OCI-LY1 (cell line): ENCODE data around the gene RALB.

Experiments used
- EZH2 ChIP-seq: fragments of 200-600 bp; sonication (generic), shearing (Covaris generic); IDR thresholded peaks from 2 replicates; pipeline ENCODE4 v1.8.0; 2017; ENCODE audit warnings: borderline replicate concordance, mixed run types, mild to moderate bottlenecking, antibody characterized with exemption, low read length, moderate library complexity, mixed read lengths
- TF ChIP-seq, protein P1 (sequence below): fragments of 200-600 bp; sonication (generic), shearing (Covaris generic); IDR thresholded peaks from 2 replicates; pipeline ENCODE4 v1.5.1; 2017; ENCODE audit warnings: mild to moderate bottlenecking, antibody characterized with exemption, low read length, moderate library complexity, mixed read lengths

DNA sequence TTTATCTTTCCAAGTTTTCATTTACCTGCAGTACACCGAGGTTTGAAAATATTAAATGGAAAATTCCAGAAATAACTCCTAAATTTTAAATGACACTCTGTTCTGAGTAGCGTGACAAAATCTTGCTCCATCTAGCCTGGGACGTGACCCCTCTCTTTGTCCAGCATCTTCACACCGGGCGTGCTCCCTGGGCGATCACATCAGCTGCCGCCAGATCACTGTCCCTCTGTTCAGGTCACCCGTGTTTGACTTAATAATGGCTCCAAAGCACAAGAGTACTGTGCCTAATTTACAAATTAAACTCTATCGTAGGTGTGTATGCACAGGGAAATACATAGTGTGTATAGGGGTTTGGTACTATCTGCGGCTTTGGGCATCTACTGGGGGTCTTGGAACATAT, 23.3 kb upstream of the RALB start:
- TF ChIP-seq EZH2 = no peak
- TF ChIP-seq, protein P1, sequence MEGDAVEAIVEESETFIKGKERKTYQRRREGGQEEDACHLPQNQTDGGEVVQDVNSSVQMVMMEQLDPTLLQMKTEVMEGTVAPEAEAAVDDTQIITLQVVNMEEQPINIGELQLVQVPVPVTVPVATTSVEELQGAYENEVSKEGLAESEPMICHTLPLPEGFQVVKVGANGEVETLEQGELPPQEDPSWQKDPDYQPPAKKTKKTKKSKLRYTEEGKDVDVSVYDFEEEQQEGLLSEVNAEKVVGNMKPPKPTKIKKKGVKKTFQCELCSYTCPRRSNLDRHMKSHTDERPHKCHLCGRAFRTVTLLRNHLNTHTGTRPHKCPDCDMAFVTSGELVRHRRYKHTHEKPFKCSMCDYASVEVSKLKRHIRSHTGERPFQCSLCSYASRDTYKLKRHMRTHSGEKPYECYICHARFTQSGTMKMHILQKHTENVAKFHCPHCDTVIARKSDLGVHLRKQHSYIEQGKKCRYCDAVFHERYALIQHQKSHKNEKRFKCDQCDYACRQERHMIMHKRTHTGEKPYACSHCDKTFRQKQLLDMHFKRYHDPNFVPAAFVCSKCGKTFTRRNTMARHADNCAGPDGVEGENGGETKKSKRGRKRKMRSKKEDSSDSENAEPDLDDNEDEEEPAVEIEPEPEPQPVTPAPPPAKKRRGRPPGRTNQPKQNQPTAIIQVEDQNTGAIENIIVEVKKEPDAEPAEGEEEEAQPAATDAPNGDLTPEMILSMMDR = no peak
